Measurements from ENCODE around the gene MYT1. TPM values are rescaled to one million over a fixed set of nuclear protein-coding genes. Genes with fewer than 3 reads are reported as not detected.

MYT1 gene
- total RNA-seq, 1 experiment from 2014 or later: 2.0 TPM

GRCh38 chr20:64136004-64136710 is 28.1 kb upstream of the MYT1 start (continued):
- no peak for TF ChIP-seq ERG (CRISPR knock-in tag; IDR thresholded peaks at IDR 0.05)
- no peak for TF ChIP-seq ARID4B (CRISPR knock-in tag; IDR thresholded peaks at IDR 0.05; ENCODE audit: borderline replicate concordance)
- no peak for TF ChIP-seq SOX15 (CRISPR knock-in tag; IDR thresholded peaks at IDR 0.05)
- TF ChIP-seq EMX1 (CRISPR knock-in tag; IDR thresholded peaks at IDR 0.05): no peak
- TF ChIP-seq SMAD3 (CRISPR knock-in tag; IDR thresholded peaks at IDR 0.05; ENCODE audit: borderline replicate concordance): no peak
- TF ChIP-seq ZNF281 (CRISPR knock-in tag; IDR thresholded peaks at IDR 0.05): no peak

- Mint-ChIP-seq H3K4me3 (no peak overlapping the region), H3K9me3 (no peaks in the 10 kb centered on the region), H3K27me3 (ENCODE audit: low read depth) (no peaks in the 10 kb centered on the region; the same call in 1 of the 2 replicates), H3K4me1 (peaks cover 7% of the 10 kb centered on the region; the same call in 1 of the 2 replicates), H3K36me3 (no peaks in the 10 kb centered on the region), H3K27ac (no peak overlapping the region)
- CTCF ChIA-PET: interaction anchor here (1.4 kb wide), 1 partner anchor 86 kb away, joined by 4 read pairs; no protein-coding TSS in a partner anchor
- POLR2A ChIA-PET: no interaction called here
- DNase-seq (ENCODE audit: low spot score): no peak
- no peak for ATAC-seq
- TF ChIP-seq ATF1 (CRISPR knock-in tag; IDR thresholded peaks at IDR 0.05) (no peak), ATF6 (CRISPR knock-in tag; IDR thresholded peaks at IDR 0.05) (no peak), ARID4B (CRISPR knock-in tag; IDR thresholded peaks at IDR 0.05; ENCODE audit: borderline replicate concordance) (no peak), GRHL2 (CRISPR knock-in tag; IDR thresholded peaks at IDR 0.05; ENCODE audit: insufficient replicate concordance, severe bottlenecking) (no peak), ZNF396 (CRISPR knock-in tag; IDR thresholded peaks at IDR 0.05; ENCODE audit: borderline replicate concordance) (no peak), E2F5 (CRISPR knock-in tag; IDR thresholded peaks at IDR 0.05) (no peak), ERG (CRISPR knock-in tag; IDR thresholded peaks at IDR 0.05) (no peak), GABPB1 (CRISPR knock-in tag; IDR thresholded peaks at IDR 0.05) (no peak), NFYB (CRISPR knock-in tag; conservative IDR thresholded peaks at IDR 0.05; ENCODE audit: low read depth) (no peak), ZBTB21 (CRISPR knock-in tag; IDR thresholded peaks at IDR 0.05; ENCODE audit: borderline replicate concordance) (no peak), NR1H2 (CRISPR knock-in tag; IDR thresholded peaks at IDR 0.05) (no peak), MYBL2 (CRISPR knock-in tag; IDR thresholded peaks at IDR 0.05) (no peak), JUN (CRISPR knock-in tag; IDR thresholded peaks at IDR 0.05) (no peak)
These were observed 26.6 kb upstream of the MYT1 start for GRCh38 chr20:64137598-64138031.
